Measurements from ENCODE around the gene UBE2M.

Gene UBE2M

DNA sequence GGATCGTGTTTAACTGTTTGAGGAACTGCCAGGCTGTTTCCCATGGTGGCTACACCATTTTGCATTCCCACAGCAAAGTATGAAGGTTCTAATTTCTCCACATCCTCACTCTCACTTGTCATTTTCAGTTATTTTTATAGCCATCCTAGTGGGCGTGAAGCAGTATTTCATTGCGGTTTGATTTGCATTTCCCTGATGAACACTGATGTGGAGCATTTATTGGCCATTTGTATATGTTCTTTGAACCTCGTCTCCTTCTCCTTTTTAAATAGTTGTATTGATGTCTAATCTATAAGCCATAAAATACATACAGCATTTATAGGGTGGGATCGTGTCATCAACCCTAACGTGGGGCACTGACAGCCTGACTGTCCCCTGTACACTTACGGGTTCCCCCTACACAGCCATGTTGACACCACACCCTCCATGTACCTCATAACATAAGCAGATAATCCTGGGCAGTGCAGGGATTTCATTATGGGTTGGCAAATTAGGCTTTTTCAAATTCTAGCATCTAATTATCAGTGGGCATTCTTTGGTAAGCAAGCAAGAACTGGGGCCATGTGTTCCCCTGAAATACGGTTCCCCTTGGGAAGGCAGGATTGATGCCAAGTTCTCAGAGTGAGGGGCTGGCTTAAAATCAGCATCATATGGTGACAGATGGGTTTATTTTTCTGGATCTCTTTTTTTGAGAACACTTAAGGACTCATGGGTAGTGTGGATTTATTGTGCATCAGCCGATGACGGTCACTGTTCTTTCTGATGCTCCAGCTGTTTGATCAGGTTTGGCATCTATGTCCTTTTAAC lies 27.2 kb downstream of the UBE2M start:
- H3K27ac ChIP-seq = no peak overlapping the region

DNA sequence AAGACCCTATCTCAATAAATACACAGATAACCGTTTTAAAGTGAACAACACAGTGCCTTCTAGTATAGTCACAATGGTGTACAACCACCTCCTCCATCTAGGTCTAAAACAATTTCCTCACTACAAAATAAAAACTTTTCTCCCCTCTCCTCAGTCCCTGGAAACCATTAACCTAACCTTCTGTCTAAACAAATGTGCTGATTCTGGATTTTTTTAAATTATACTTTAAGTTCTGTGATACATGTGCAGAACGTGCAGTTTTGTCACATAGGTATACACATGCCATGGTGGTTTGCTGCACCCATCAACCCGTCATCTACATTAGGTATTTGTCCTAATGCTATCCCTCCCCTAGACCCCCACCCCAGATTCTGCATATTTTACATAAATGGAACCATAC lies 29.0 kb downstream of the UBE2M start:
- H3K27ac ChIP-seq = no peak overlapping the region
- TF ChIP-seq, protein P1, sequence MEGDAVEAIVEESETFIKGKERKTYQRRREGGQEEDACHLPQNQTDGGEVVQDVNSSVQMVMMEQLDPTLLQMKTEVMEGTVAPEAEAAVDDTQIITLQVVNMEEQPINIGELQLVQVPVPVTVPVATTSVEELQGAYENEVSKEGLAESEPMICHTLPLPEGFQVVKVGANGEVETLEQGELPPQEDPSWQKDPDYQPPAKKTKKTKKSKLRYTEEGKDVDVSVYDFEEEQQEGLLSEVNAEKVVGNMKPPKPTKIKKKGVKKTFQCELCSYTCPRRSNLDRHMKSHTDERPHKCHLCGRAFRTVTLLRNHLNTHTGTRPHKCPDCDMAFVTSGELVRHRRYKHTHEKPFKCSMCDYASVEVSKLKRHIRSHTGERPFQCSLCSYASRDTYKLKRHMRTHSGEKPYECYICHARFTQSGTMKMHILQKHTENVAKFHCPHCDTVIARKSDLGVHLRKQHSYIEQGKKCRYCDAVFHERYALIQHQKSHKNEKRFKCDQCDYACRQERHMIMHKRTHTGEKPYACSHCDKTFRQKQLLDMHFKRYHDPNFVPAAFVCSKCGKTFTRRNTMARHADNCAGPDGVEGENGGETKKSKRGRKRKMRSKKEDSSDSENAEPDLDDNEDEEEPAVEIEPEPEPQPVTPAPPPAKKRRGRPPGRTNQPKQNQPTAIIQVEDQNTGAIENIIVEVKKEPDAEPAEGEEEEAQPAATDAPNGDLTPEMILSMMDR (conservative IDR thresholded peaks at IDR 0.05) = no peak
- no peak for TF ChIP-seq ZFX (IDR thresholded peaks at IDR 0.05)

More for the DNA sequence above, 27.2 kb downstream of the UBE2M start:
- TF ChIP-seq, protein P1 (conservative IDR thresholded peaks at IDR 0.05) = no peak
- no peak for TF ChIP-seq ZFX (IDR thresholded peaks at IDR 0.05)

DNA sequence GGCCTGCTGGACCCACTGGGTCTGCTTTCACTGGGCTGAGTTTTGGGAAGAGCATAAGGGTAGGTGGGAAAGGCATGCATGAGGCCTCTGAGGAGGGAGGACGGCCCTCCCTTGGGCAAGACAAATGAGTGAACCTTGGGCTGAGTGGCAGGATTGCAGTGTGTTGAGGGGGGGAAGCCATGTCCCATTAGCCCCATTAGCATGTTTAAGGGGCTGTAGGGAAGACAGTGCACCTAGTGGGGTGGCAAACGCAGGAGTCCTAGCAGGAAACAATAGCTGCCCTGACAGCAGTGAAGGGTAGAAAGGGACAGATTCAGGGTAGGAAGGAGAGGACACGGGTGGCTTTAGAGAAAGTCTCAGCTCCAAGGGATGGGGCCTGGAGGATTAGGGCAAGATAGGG lies 35.7 kb downstream of the UBE2M start:
- H3K27ac ChIP-seq = no peak overlapping the region
- no peak for TF ChIP-seq ZFX (IDR thresholded peaks at IDR 0.05)

DNA sequence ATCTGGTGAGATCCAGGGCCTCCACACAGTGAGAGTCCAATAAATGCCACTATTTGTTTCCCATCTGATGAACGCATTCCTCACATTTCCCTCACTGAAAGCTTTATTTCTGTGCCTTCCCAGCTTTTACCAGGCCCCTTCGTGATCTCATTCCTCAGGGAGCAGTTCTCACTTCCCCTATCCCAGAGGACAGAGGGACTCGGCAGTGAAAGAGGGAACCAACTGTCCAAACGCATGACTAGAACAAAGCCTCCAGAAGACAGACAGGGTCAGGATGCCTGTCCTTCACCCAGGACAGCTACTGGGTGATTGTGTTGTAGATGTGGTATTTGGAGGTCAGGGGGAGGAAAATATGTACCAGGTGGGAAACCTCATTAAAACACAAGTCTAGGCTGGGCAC lies 36.8 kb downstream of the UBE2M start:
- TF ChIP-seq ZFX (IDR thresholded peaks at IDR 0.05) = no peak
- TF ChIP-seq, protein P1 (conservative IDR thresholded peaks at IDR 0.05) = no peak
- H3K27ac ChIP-seq = peak overlapping the region; percentile 89

DNA sequence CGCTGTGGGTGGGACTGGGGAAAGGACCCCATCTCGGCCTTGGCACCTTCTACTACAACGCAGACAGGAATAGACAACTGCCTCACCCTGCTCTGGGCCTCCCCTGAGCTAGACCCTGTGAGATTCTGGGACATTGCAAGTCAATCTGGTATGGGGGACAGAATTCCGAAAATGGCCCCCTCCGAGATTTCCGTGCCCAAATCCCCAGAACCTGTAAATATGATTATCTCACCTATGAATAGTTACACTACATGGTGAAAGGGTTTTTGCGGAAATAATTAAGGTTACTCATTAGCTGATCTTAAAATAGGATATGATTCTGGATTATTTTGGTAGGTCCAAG lies 38.2 kb downstream of the UBE2M start:
- peak overlapping the region; percentile 89 for H3K27ac ChIP-seq
- TF ChIP-seq ZFX (IDR thresholded peaks at IDR 0.05) = no peak
- TF ChIP-seq, protein P1 (conservative IDR thresholded peaks at IDR 0.05) = no peak

DNA sequence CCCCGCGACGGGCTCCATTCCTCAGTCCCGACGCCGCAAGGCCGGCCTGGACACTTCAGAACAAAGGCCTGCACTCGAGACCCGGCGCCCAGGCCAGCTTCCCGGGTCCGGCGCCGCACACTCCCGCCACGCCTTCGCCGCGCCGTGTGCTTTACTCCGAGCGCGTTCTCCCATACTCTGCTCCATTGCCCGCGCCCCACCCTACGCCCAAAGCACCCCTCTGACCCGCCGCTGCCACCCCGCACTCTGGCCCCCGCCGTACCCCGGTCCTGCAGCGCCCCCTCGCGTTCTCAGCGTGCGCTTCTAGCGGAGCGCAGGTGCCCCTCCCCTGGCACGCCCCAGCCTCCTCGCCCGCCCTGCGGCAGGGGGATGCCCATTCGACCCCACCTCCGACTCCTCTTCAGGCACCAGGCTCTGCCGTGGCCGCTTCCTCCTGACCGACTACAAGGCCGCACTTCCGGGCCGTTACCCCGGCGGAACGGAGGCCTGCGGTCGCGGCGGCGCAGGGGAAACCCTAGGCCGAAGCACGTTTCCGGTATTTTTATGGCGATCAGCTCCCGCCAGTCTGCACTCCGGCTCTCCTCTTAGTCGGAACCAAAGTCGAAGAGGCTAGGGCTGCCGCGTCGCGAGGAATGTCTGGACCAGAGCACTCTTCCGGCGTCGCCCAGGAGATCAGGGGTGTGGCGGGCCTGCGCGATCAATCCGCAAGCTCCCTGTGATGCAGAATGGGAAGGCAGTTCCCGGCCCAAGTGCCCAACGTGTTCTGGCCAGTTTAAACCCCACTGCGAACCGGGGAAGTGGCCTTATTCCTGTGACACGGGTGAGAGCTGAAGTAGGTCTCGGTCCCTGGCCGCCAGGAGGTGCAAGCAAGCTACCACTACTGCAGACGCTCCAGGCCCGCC lies 38.8 kb downstream of the UBE2M start, which contains the start of gene ZBTB45:
Gene ZBTB45, minus strand, starts transcription at position 456 of the 902 bp plus-strand sequence. CDS start 2,137 bp downstream, outside the sequence.
- peak; percentile 95 for TF ChIP-seq ZFX (IDR thresholded peaks at IDR 0.05)
- TF ChIP-seq, protein P1 (conservative IDR thresholded peaks at IDR 0.05) = peak; percentile 88
- peak within 1 kb of the TSS; percentile 89 for H3K27ac ChIP-seq

DNA sequence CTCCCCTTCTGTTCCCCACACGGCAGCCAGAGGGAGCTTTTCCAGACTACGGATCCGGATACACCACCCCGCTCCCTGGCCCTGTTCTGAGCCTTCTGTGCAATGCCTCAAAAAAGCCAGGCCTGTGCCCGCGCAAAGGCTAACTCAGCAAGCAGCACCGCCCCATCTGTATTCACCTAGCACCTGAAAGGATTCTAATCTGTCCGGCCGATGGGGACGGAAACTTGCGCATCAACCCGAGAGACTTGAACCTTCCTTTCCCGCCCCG lies 39.4 kb downstream of the UBE2M start:
- H3K27ac ChIP-seq = peak overlapping the region; percentile 89
- TF ChIP-seq ZFX (IDR thresholded peaks at IDR 0.05) = no peak
- TF ChIP-seq, protein P1 (conservative IDR thresholded peaks at IDR 0.05) = no peak; the same call in 1 of the 2 replicates

Measured in C4-2B (cell line).